GM18526 (cell line): ENCODE data around the gene DCLK3.

ENCODE experiments used
- POLR2A ChIP-seq: IDR thresholded peaks from 3 replicates; pipeline ENCODE4 v1.6.1; 2011; ENCODE audit not compliant: insufficient read length; ENCODE audit errors: extremely low read depth

The DCLK3 gene

GRCh38 chr3:36697229-36698001, 66.9 kb downstream of the DCLK3 start:
- no peak for TF ChIP-seq POLR2A

GRCh38 chr3:36696799-36697198, 67.6 kb downstream of the DCLK3 start:
- no peak for TF ChIP-seq POLR2A

GRCh38 chr3:36695769-36696137, 68.6 kb downstream of the DCLK3 start:
- TF ChIP-seq POLR2A: no peak

- TF ChIP-seq POLR2A: no peak
Measured at GRCh38 chr3:36695113-36695768, 69.1 kb downstream of the DCLK3 start.

DNA sequence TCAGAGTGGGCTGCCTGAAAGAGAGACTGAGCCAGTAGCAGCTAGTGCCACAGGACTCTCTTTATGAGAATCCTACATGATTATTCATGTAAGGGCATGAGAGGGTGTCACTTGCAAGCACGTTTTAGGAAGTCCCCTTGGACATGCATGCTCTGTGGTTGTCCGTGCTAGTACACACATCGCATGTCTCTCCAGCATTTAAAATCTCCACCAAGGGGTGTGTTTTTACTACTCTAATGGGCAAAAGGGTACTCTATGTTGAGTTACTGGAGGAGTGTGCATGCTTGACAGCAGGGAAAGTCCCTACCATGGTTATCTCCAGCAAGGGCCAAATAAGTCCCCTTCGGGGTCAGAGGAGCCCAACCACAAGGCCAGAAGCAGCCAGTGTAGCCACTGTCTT, 70.7 kb downstream of the DCLK3 start:
- TF ChIP-seq POLR2A: no peak

DNA sequence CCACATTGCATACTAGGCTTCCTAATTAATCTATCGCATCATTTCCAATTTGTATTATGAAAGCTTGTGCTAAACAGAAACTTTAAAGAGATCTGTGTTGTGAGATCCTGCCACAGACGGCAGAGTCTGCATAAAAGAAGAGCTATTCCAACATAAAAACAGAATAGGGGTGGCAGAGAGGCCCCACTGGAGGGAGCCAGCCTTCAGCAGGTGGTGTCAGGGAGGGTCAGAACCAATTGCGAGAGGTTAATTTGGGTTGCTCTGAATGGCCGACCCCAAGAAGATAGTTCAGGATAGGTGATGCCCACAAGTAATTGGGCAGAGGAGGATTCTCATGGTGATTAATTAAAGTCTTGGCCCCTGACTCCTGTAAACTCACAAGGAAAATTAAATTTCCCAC, 74.8 kb downstream of the DCLK3 start:
- no peak for TF ChIP-seq POLR2A

DNA sequence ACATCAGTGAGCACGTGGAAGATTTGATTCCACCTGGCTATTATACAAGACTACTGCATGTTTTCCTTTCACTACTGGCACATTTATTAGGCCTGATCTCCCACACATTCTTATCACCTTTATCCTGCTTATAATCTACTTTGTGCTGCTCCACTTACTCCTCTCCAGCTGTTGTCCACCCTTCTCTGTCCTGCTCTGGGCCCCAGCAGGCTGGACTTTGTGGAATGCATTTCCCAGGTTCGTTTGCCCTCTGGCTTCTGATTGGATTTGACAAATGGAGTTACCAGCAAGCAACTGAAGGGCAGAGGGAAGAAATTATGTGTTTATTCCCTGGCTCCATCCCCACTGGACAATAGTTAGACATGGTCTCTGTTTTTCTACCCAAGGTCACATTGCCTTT, 75.5 kb downstream of the DCLK3 start:
- no peak for TF ChIP-seq POLR2A

- TF ChIP-seq POLR2A: no peak
Measured at GRCh38 chr3:36686516-36686915, 77.8 kb downstream of the DCLK3 start.

- no peak for TF ChIP-seq POLR2A
Measured at GRCh38 chr3:36681867-36682266, 82.5 kb downstream of the DCLK3 start.

DNA sequence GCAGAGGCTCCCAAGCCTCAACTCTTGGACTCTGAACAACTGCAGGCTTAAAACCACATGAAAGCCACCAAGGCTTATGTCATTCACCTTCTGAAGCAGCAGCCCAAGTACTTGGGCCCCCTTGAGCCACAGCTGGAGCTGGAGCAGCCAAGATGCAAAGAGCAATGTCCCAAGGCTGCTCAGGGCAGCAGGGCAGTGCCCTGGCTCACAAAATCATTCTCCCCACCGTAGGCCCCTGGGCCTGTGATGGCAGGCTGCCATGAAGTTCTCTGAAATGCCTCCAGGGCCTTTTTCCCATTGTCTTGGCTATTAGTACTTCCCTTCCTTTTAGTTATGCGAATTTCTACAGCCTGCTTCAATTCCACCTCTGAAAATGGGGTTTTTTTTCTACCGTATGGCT, 83.4 kb downstream of the DCLK3 start:
- TF ChIP-seq POLR2A: no peak

GRCh38 chr3:36679384-36680200, 84.8 kb downstream of the DCLK3 start:
- TF ChIP-seq POLR2A: no peak

DNA sequence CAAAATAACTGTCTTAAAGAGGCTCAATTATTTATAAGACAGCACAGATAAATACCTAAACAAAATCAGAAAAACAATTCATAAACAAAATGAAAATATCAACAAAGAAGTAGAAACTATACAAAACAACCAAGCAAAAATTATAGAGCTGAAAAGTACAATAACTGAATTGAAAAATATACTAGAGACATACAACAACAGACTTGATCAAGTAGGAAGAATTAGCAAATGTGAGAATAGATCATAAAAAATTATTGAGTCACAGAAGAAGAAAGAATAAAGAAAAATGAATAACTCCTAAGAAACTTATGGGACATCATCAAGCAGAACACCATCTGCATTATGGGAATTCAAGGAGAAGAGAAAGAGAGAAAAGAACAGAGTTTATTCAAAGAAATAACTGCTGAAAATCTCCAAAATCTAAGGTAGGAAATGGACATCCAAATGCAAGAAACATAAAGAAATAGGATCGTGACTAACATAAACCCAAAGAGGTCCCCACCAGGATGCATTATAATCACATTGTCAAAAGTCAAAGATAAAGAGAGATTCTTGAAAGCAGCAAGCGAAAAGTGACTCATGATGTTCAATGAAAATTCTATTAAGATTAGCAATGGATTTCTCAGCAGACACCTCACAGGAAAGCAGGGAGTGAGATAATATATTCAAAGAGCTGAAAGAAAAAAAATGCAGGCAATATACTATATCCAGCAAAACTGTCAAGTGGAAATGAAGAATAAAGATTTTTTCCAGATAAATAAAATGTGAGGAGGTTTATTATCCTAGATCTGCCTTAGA, 85.9 kb downstream of the DCLK3 start:
- TF ChIP-seq POLR2A: no peak

- TF ChIP-seq POLR2A: no peak
Measured at GRCh38 chr3:36677331-36678007, 86.9 kb downstream of the DCLK3 start.

GRCh38 chr3:36674816-36675215, 89.5 kb downstream of the DCLK3 start:
- TF ChIP-seq POLR2A: no peak

- no peak for TF ChIP-seq POLR2A
Measured at GRCh38 chr3:36669764-36670163, 94.6 kb downstream of the DCLK3 start.
